ENCODE results near the gene PHETA2. TPM values are rescaled to one million over a fixed set of nuclear protein-coding genes. Genes with fewer than 3 reads are reported as not detected.

The PHETA2 gene
- total RNA-seq, 3 donors from 2014 or later (not counting 1 experiment from before 2014, with no cell fraction given) = 1.2 to 2.3 (median 1.8) TPM

Other genes starting within 250 kb of the PHETA2 start
- 100 to 1,000 TPM; 101 to 106 (median 105) TPM for gene SREBF2, start 241.1 kb upstream of the PHETA2 start, total RNA-seq
- gene SHISA8, start 159.2 kb upstream of the PHETA2 start, total RNA-seq = under 1 TPM in 1 of 3 donors, not detected in 2; 0.24 TPM
- gene TNFRSF13C, start 147.4 kb upstream of the PHETA2 start, total RNA-seq = 1 to 10 TPM; 2.4 to 3.2 (median 2.7) TPM
- 1 to 10 TPM; 4.2 to 7.1 (median 6.1) TPM for gene CENPM, start 127.1 kb upstream of the PHETA2 start, total RNA-seq
- gene SEPTIN3, start 104.8 kb upstream of the PHETA2 start, total RNA-seq = under 1 TPM in 1 of 3 donors, not detected in 2; 0.38 TPM
- 1 to 10 TPM; 1.7 to 3.6 (median 3.0) TPM for gene WBP2NL, start 75.5 kb upstream of the PHETA2 start, total RNA-seq
- 10 to 100 TPM; 12.8 to 15.7 (median 14.2) TPM for gene NAGA, start 3.4 kb upstream of the PHETA2 start, total RNA-seq
- 10 to 100 TPM; 37.7 to 51.0 (median 45.1) TPM for gene SMDT1, start 5.5 kb downstream of the PHETA2 start, total RNA-seq
- gene NDUFA6, start 16.5 kb downstream of the PHETA2 start, total RNA-seq = 10 to 100 TPM; 50.4 to 69.7 (median 63.8) TPM
- 1 to 10 TPM; 3.8 to 5.5 (median 3.9) TPM for gene CYP2D6, start 56.6 kb downstream of the PHETA2 start, total RNA-seq
- gene TCF20, start 196.4 kb downstream of the PHETA2 start, total RNA-seq = 10 to 100 TPM; 57.8 to 70.8 (median 69.1) TPM

Data from natural killer cell (primary cell).